8988T (cell line): Measurements from ENCODE around the gene RCL1.

Experiments
- DNase-seq: peaks from one replicate; pipeline ENCODE4 v3.0.0; 2011

RCL1 gene

GRCh38 chr9:4844056-4844838 lies 51.5 kb downstream of the RCL1 start:
- no peak for DNase-seq

- no peak for DNase-seq
Measured at GRCh38 chr9:4849369-4849768, 56.6 kb downstream of the RCL1 start.

GRCh38 chr9:4850603-4851310 lies 58.0 kb downstream of the RCL1 start:
- no peak for DNase-seq

DNA sequence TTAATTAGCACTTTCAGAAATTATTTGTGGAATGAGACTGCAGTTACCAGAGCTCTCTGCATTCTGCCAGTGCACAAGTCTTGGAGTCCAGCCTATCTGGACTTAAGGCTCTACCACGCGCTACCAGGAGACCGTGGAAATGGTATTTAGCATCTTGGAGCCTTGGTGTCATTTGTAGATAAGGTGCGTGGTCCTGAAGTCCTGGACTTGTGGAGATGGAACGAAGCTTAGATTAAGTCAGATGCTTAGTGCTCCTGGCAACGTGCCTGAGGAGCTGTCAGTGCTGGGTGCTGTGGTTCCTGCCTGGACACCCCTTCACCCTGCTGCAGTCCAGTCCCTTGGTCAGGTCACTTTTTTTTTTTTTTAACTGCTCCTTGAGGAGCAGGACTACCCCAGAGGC lies 59.7 kb downstream of the RCL1 start:
- no peak for DNase-seq

GRCh38 chr9:4854265-4854590 lies 61.5 kb downstream of the RCL1 start:
- no peak for DNase-seq

DNA sequence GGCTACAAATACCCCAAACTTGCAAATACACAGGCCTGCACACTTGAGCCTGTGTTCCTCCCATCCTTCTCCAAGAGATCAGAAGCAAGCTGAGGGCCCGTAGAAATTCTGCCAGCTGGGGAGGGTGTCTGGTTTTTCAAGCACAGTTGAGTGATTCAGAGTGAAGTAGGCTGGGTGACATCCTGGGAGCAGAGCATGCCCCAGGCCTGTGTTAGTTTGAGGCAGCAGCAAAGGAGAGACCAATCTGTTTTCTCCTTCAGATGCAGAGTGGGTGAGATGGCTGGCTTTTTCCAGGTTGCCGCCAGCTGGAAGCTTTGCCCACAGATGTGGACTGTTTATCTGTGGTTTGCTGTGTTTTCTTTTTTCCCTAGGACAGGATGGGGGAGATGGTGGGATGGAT lies 63.1 kb downstream of the RCL1 start:
- DNase-seq = no peak

DNA sequence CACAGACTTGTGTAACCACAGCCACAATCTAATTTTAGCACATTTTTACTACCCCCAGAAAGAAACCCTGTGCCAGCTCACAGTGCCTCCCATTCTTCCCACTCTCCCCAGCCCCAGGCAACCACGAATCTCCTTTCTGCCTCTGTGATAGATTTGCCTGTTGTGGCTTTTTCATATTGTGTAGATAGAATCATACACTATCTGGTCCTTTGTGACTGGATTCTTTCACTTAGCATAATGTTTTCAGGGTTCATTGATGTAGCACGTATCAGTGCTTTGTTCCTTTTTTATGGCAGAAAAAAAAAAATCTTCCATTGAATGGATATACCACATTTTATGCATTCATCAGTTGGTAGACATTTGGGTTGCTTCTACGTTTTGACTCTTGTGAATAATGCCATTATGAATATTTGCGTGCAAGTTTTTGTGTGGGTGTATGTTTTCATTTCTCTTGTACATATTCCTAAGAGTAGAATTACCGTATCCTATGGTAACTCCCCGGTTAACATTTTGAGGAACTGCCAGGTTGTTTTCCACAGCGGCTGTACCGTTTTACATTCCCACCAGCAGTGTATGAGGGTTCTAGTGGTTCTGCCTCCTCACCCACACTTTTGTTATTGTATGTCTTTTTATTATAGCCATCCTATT lies 64.5 kb downstream of the RCL1 start:
- DNase-seq = no peak

- DNase-seq = no peak
Measured at GRCh38 chr9:4859035-4859434, 66.3 kb downstream of the RCL1 start.

GRCh38 chr9:4860383-4860782 lies 67.6 kb downstream of the RCL1 start:
- DNase-seq = no peak

- DNase-seq = no peak
Measured at GRCh38 chr9:4861145-4861544, 68.4 kb downstream of the RCL1 start.

DNA sequence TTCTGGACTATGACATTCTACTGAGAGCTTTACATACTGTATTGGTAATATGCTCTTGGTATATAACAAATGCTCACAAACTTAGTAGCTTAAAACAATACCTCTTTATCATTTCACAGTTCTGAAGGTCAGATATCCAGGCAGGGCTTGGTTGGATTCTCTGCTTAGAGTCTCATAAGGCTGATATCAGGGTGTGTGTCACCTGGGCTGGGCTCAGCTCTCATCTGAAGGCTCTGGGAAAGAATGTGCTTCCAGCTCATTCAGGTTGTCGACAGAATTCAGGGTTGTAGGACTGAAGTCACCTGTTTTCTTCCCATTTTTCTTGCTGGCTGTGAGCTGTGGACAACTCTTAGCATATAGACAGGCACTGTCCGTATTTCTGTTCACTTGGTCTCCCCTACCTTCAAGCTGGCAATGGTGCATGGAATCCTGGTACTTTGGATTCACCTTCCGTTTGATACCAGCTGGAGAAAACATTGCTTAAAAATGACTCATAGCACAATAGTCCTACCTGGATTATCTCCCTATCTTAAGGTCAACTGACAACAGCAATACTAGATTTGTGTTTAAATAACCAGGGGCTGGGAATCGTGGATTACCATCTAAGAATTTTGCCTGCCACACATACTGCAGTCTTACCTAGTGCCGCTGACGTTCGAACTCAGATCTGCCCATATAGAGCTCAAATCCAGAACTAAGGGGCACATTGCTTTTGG lies 69.2 kb downstream of the RCL1 start:
- no peak for DNase-seq

DNA sequence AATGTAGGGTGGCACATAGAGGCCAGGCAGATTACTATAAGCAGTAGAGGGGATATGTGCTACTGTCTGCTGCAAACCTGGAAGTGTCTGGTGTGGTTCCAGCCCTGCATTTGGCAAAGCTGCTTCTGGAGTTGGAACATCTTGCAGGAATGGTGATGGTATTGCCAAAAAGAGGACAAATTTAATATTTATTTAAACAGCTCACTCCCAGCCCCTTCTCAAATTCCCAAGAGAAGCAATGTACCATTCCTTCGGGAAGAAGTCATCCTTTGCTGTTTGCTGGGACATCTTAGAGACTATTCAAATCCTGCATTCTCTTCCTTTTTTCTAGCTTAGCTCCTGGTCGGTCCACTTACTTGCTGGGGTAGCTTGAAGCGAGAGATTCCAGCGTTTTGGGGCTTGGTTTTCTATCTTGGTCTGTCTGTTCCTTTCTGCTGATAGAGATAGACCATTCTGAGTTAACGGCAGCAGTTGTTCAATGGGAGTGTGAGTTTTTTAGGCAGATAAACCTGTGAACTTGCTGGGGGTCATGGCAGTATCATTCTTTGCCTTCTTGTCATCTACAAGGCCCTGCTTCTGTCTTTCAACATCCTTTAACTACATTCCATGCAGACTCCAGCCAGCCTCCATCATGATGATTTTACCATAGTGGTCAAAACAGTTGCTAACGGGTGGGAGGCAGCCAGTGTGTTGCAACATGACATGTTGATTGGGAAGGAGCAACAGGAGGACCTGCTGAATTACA lies 69.9 kb downstream of the RCL1 start:
- no peak for DNase-seq

- no peak for DNase-seq
Measured at GRCh38 chr9:4864234-4864661, 71.5 kb downstream of the RCL1 start.

DNA sequence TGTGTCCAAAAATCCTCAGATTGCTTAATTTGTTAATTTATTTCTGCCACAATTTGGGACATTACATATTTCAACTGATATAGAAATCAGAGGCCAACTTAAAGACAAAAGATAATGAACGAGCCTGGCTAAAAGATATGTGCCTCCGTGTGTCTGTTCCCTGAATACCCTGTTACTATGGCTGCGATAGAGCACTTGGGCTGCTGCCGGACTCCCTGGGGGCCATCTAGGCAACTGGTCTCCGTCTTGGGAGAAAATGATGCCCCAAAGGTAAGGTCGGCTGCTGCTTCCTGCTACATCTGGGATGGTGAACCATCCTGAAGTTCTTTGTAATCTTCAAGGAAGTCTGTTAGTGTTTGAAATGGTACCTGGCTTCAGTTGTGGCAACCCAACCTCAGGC lies 72.0 kb downstream of the RCL1 start:
- DNase-seq = no peak

DNA sequence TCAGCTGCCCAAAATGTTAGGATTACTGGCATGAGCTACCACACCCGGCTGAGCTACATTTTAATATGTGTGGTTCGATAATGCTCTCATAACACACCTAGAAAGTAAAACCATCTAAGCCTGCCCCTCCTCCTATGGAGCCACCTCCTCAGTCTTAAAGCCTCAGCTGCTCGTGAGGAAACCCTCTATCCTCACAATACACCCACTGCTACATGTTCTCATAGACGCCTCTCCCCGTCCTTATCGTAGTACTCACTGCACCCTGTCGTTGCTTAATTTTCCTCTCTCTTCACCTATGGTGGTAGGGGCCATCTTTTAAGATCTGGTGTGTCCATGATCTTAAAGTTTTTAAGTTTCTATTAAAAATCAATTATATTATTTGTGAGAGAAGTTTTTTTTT lies 72.9 kb downstream of the RCL1 start:
- no peak for DNase-seq

GRCh38 chr9:4866239-4866969 lies 73.7 kb downstream of the RCL1 start:
- no peak for DNase-seq

- no peak for DNase-seq
Measured at GRCh38 chr9:4873066-4873465, 80.3 kb downstream of the RCL1 start.

DNA sequence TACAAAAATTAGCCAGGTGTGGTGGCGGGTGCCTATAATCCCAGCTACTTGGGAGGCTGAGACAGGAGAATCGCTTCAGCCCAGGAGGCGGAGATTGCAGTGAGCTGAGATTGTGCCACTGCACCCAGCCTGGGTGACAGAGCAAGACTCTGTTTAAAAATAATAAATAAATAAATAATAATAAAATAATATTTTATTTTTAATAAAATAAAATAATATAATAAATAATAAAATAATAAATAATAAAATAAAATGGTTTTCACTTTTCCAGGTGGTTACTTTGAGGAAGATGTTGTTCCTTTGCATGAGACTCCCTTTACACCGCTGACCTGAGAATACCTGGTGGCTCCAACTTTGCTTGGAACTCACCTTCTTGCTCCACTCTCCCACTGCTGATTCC lies 82.8 kb downstream of the RCL1 start:
- no peak for DNase-seq

- DNase-seq = no peak
Measured at GRCh38 chr9:4879115-4879558, 86.4 kb downstream of the RCL1 start.

GRCh38 chr9:4883326-4883873 lies 90.7 kb downstream of the RCL1 start:
- no peak for DNase-seq

GRCh38 chr9:4886698-4887097 lies 94.0 kb downstream of the RCL1 start:
- DNase-seq = no peak

DNA sequence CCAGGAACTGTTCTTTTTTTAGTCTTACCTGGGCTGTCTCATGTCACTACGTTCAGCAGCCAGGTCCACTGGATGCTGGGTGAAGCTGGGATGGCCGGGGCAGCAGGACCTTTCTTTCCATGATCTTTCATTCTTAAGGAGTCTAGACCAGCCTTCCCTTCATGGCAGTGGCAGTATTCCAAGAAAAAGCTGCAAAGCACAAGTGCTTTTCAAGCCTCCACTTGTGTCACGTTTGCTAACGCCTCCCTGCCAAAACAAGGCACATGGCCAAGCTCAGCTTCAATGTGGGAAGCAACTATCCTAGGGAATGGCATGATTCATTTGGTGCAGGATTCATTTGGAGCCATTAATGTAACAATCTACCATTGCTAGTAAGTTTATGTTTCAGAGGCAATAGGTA lies 94.8 kb downstream of the RCL1 start:
- no peak for DNase-seq
